Body of pancreas (tissue), 4 donors: ENCODE data around the gene ANKRD2. TPM values are rescaled to one million over a fixed set of nuclear protein-coding genes. Genes with fewer than 3 reads are reported as not detected.

Experiments
- ATAC-seq: fragments of 150-250 bp; one replicate; pipeline ENCODE4 v1.9.1; 2016
- DNase-seq, 4 donors: peaks; one replicate each; pipeline ENCODE4 v3.0.0-alpha.2; 2019
- H3K27ac ChIP-seq, 4 donors: fragments of 200-600 bp; sonication (generic); 1 replicate in 3 of 4; 2 replicates in 1 of 4; pipeline versions ENCODE4 v1.5.1 to v1.6.1; 2016 to 2019; ENCODE audit warnings: mild to moderate bottlenecking in 1 of 4, mixed read lengths in 1 of 4, moderate library complexity in 1 of 4
- H3K27me3 ChIP-seq, 2 donors: fragments of 200-600 bp; sonication (generic); one replicate each; pipeline ENCODE4 v1.6.0; 2016; ENCODE audit warnings: mild to moderate bottlenecking in 1 of 2
- H3K36me3 ChIP-seq, 2 donors: fragments of 200-600 bp; sonication (generic); replicated peaks in 1 of 2; 2 replicates each; pipeline ENCODE4 v1.5.1; 2016; ENCODE audit warnings: low read depth in 2 of 2; ENCODE audit not compliant: insufficient read depth in 1 of 2
- H3K4me1 ChIP-seq: fragments of 200-600 bp; sonication (generic); one replicate; pipeline ENCODE4 v1.6.0; 2016
- H3K4me3 ChIP-seq, 2 donors: fragments of 200-600 bp; sonication (generic); 1 replicate in 1 of 2; 2 replicates in 1 of 2; pipeline ENCODE4 v1.5.1; 2016 to 2019
- H3K9me3 ChIP-seq, 3 donors: fragments of 200-600 bp; sonication (generic); 1 replicate in 2 of 3; 2 replicates in 1 of 3; pipeline ENCODE4 v1.5.1; 2016
- POLR2A ChIP-seq, 3 donors: fragments of 450-650 bp; IDR thresholded peaks; one replicate each; pipeline ENCODE4 v1.6.1; 2016; ENCODE audit warnings: antibody characterized with exemption in 3 of 3, mild to moderate bottlenecking in 2 of 3
- WGBS, 2 donors: methylation state at CpG; one replicate each; pipeline ENCODE4 v1.1.5; 2017; 5-methylcytosine and 5-hydroxymethylcytosine counted together
- intact Hi-C: fragments of 100-400 bp; cut with DNase I; formaldehyde crosslinking; loops from one replicate; pipeline ENCODE4 v1.15.1; 2023
- total RNA-seq, 2 donors: library from RNA; depleted of rRNA; stranded (reverse); fragments of >200 nt; gene quantifications; one replicate each; pipeline ENCODE4 v1.1.0, GENCODE V29; 2016
- TF ChIP-seq, protein P1 (sequence below), 7 experiments: fragments of 450-650 bp in 4 of 7; fragments of 200-600 bp in 3 of 7; sonication (generic) in 3 of 7; IDR thresholded peaks; one replicate each; pipeline ENCODE4 v1.5.1; 2016 to 2019; ENCODE audit warnings: antibody characterized with exemption in 7 of 7

The ANKRD2 gene
- total RNA-seq, 2 donors from 2014 or later = not detected

DNA sequence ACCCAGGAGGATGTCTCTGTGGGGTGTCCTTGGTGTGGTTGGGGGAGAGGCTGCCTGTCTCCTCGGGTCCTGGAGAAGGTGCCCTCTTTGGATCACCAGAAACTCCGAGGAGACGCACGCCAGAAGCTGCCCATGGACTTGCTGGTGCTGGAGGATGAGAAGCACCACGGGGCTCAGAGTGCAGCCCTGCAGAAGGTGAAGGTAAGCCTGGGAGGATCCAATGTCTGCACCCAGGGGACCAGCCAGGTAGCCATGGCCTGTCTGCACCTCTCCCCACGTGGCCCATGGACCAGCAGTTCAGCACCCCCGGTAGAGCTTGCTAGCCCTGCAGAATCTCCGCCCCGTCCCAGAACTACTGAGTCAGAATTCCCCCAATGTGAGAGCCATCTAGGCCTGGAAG, 5.1 kb downstream of the ANKRD2 start:
- H3K9me3 ChIP-seq = no peaks in the 10 kb centered on the region
- H3K36me3 ChIP-seq = no peaks in the 10 kb centered on the region
- intact Hi-C loops = loop anchor here (10.0 kb wide), 1 partner anchor 147 kb away; no protein-coding TSS in a partner anchor
- 70 to 85% methylated on average over 4 to 9 of the region's 9 CpGs for WGBS, 2 donors
- no peak overlapping the region for H3K4me3 ChIP-seq
- no peak overlapping the region for H3K27ac ChIP-seq
- peaks cover 22% of the 10 kb centered on the region for H3K4me1 ChIP-seq
- ATAC-seq = no peak
- no peak for DNase-seq
- TF ChIP-seq, protein P1, sequence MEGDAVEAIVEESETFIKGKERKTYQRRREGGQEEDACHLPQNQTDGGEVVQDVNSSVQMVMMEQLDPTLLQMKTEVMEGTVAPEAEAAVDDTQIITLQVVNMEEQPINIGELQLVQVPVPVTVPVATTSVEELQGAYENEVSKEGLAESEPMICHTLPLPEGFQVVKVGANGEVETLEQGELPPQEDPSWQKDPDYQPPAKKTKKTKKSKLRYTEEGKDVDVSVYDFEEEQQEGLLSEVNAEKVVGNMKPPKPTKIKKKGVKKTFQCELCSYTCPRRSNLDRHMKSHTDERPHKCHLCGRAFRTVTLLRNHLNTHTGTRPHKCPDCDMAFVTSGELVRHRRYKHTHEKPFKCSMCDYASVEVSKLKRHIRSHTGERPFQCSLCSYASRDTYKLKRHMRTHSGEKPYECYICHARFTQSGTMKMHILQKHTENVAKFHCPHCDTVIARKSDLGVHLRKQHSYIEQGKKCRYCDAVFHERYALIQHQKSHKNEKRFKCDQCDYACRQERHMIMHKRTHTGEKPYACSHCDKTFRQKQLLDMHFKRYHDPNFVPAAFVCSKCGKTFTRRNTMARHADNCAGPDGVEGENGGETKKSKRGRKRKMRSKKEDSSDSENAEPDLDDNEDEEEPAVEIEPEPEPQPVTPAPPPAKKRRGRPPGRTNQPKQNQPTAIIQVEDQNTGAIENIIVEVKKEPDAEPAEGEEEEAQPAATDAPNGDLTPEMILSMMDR (IDR thresholded peaks at IDR 0.05) = no peak
- no peak for TF ChIP-seq POLR2A (IDR thresholded peaks at IDR 0.05)
- no peaks in the 10 kb centered on the region for H3K27me3 ChIP-seq

DNA sequence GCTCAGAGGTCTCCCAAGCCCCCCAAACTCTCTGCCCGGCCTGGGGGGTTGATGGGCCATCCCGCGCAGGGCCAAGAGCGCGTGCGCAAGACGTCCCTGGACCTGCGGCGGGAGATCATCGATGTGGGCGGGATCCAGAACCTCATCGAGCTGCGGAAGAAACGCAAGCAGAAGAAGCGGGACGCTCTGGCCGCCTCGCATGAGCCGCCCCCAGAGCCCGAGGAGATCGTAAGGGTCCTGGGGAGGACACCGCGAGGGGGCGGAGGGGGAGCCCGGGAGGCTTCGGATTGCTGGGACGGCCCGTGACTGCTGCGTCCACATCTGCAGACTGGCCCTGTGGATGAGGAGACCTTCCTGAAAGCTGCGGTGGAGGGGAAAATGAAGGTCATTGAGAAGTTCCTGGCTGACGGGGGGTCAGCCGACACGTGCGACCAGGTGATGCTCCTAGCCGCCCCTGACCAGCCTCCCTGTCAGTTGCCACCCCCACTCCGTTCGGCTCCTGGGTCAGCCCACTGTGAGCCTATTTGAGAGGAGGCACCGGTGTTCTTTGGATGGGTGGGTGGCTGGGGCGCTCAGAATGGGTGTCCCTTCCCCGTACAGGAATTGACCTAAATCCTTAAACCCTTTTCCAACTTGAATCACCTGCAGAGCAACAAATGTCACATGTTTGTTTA, 5.7 kb downstream of the ANKRD2 start:
- H3K36me3 ChIP-seq = no peaks in the 10 kb centered on the region
- no peaks in the 10 kb centered on the region for H3K9me3 ChIP-seq
- H3K27ac ChIP-seq = no peak overlapping the region
- no peak overlapping the region for H3K4me3 ChIP-seq
- H3K27me3 ChIP-seq = no peaks in the 10 kb centered on the region
- ATAC-seq = no peak
- WGBS, 2 donors = 52 to 76% methylated on average over 23 to 27 of the region's 40 CpGs
- peak in 1 of 4 donors; percentile 2 for DNase-seq
- TF ChIP-seq, protein P1 (IDR thresholded peaks at IDR 0.05) = no peak
- intact Hi-C loops = loop anchor here (10.0 kb wide), 1 partner anchor 146 kb away; no protein-coding TSS in a partner anchor
- peaks cover 20% of the 10 kb centered on the region for H3K4me1 ChIP-seq

DNA sequence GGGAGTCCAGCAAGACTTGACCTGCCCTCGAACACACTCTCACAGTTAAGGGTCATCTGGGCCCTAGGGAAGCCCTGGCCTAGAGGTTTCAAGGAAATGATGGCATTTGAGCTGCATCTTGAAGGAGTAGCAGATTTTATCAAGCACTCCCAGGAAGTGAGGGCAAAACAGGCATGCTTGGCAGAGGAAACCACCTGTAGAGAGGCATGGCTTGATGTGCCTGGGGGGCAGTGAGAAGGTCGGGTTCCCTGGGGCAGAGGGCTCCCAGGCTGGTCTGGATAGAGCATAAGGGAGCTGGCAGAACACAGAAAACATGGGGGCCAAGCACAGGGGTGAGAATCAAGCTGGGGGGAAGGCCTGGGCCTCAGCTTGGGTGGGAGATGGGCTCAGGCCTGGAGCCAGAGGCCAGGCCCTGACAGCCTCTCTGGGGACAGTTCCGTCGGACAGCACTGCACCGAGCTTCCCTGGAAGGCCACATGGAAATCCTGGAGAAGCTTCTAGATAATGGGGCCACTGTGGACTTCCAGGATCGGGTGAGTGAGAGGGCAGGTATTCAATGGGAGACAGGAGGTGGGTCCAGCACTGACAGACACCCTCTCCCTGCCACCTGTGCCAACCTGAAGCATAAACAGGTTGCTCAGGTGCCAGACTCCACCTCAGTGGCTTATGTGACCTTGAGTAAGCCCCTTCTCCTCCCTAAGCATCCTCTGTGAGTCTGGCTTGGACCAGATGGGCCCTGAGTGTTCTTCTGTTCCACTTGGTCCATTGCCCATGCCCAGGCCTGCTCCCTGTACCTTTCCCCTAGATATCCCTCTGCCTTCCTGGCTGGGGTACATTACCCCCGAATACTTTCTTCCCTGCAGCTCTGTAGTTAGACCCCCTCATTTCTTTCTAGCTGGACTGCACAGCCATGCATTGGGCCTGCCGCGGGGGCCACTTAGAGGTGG, 8.1 kb downstream of the ANKRD2 start:
- Histone ChIP-seq H3K4me3 (no peak overlapping the region), H3K4me1 (peaks cover 23% of the 10 kb centered on the region), H3K27ac (no peak overlapping the region), H3K36me3 (no peaks in the 10 kb centered on the region), H3K9me3 (no peaks in the 10 kb centered on the region), H3K27me3 (no peaks in the 10 kb centered on the region)
- ATAC-seq (no peak), DNase-seq (no peak)
- TF ChIP-seq, protein P1 (IDR thresholded peaks at IDR 0.05) = no peak
- no peak for TF ChIP-seq POLR2A (IDR thresholded peaks at IDR 0.05)
- intact Hi-C loops = no loop called here
- 76 to 87% methylated on average over 7 to 9 of the region's 9 CpGs for WGBS, 2 donors

DNA sequence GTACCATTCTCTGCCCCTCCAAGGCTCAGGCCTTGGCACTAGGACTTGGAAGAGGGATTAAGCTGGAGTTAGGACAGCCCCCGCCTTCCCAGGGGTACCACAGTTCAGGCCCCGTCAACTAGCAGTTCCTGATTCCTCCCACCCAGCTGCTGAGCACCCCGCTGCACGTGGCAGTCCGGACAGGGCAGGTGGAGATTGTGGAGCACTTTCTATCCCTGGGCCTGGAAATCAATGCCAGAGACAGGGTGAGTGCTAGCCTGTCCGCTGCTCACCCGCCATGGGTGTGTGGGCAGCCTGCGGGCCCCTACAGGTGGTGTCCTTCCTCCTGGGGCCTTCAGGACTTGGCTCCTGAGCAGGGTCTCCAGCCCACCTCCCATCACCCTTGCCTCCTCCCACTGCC, 9.6 kb downstream of the ANKRD2 start:
- H3K27me3 ChIP-seq = no peaks in the 10 kb centered on the region
- 89 to 92% methylated on average over 2 to 8 of the region's 8 CpGs for WGBS, 2 donors
- H3K4me1 ChIP-seq = peaks cover 23% of the 10 kb centered on the region
- H3K27ac ChIP-seq = peak overlapping the region in 2 of 4 donors; percentile 80 to 83
- ATAC-seq (no peak), DNase-seq (no peak)
- H3K36me3 ChIP-seq = no peaks in the 10 kb centered on the region
- TF ChIP-seq POLR2A (IDR thresholded peaks at IDR 0.05) = no peak
- TF ChIP-seq, protein P1 (IDR thresholded peaks at IDR 0.05) = no peak
- no peaks in the 10 kb centered on the region for H3K9me3 ChIP-seq
- intact Hi-C loops = no loop called here
- no peak overlapping the region for H3K4me3 ChIP-seq
